Adipose tissue (tissue), 3 donors: ENCODE measurements around the gene GJD4. TPM values are rescaled to one million over a fixed set of nuclear protein-coding genes. Genes with fewer than 3 reads are reported as not detected.

Experiments
- H3K27ac ChIP-seq: one replicate; pipeline ENCODE4 v1.5.1; 2013; ENCODE audit warnings: low read depth, low read length
- WGBS, 3 donors: extraction: QIAGEN DNeasy Blood & Tissue Kit; methylation state at CpG; one replicate each; pipeline ENCODE4 v1.1.7; 2013; 5-methylcytosine and 5-hydroxymethylcytosine counted together
- polyA plus RNA-seq, 3 donors: library from polyadenylated mRNA; stranded (reverse); fragments of 200-250 nt; gene quantifications; one replicate each; pipeline ENCODE4 v1.2.3, GENCODE V29; 2013
- donor health status: healthy with polysubstance abuse.
- donor health status: Bipolar disorder and iron deficiency.
- donor health status: healthy.

GJD4 gene
- under 1 TPM in 1 of 3 donors, not detected in 2; 0.06 TPM for polyA plus RNA-seq

- WGBS, 3 donors: 59 to 76% (median 72%) methylated on average over 8 of the region's 8 CpGs
- no peak within 1 kb of the TSS for H3K27ac ChIP-seq
These were observed at the start of gene GJD4 for GRCh38 chr10:35605191-35605590. GJD4 (plus strand) TSS chr10:35605341; CDS start chr10:35605568, 227 bp downstream.

DNA sequence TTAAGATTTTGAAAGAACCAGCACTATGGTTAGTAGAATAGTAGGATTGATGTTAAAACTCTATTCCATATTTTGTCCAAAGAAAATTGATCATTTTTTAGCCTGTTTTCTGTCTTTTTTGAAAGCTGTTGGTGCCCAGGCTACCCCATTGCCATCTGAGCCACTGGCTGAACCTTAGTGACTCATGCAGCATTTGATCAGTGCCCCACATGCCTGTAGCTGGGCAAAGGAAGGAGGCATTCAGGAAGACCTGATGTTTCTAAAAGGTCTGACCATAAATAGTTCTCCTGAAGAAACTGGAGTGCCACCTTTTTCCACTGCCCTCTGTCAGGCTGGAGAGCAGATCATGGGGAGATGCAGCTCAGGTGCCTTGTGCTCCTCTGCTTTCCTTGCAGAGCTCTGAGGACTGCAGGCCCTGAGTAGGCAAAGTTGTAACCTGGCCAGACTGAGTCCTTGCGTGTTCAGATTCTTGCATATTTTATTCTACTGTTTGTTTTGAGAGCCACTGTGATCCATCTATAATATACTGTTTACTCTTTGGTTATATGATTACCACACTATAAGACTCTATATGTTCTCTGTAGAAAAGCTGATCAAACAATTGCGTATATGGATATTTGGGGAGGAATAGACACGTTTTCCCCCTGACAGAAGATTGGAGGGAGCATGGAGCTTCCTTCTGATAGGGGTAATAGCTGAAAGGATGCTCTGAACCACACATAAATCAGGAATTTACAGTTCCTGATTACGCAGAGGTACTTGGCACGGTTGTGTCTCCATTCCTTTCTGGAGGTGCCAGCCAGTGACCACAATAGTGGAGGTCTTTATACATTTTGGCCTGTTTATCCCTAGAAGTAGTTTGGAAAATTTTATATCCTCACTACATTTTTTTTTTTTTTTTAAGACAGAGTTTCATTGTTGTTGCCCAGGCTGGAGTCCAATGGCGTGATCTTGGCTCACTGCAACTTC is 48.9 kb upstream of the GJD4 start:
- 93 to 97% (median 95%) methylated on average over 6 of the region's 6 CpGs for WGBS, 3 donors
- H3K27ac ChIP-seq: no peak overlapping the region

DNA sequence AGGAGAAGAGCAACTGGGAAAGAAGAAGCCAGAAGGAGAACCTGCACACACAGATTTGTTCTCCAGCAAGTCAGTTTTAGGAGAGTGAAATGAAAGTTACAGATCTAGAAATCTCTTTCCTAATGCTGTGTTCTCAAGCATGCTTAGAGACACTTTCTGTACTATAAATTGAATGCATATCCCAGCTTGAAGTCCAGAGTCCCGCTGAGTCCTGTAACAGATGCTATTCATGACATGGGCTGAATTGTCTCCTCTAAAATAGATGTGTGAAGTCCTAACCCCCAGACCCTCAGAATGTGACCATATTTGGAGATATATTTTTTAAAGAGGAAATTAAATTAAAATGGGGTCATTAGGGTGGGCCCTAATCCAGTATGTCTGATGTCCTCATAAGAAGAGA is 46.9 kb upstream of the GJD4 start:
- no peak overlapping the region for H3K27ac ChIP-seq
- WGBS, 3 donors: 94 to 97% (median 94%) methylated on average over 1 of the region's 1 CpG

GRCh38 chr10:35559416-35559815 is 45.7 kb upstream of the GJD4 start:
- H3K27ac ChIP-seq: no peak overlapping the region
- WGBS, 3 donors: 95 to 96% (median 96%) methylated on average over 5 of the region's 5 CpGs

DNA sequence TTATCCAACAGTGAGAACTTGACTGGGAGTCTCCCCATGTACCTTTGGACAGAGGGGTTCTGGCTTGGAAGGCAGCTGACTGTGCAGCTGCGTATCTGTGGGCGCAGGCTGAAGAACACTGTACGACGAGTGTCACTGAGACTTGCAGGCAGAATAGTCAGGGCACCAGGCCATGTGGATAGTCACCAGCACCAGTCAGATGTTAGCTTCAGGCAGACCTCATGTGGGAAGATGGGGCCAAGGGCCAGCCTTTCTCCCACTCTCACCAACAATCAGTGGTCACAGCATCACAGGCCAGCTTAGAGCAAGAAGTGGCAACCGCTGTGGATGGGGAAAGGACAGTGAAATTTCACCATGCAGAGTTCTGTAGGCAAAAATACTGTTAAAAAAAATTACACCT is 43.4 kb upstream of the GJD4 start:
- no peak overlapping the region for H3K27ac ChIP-seq
- WGBS, 3 donors: 88 to 97% (median 94%) methylated on average over 5 of the region's 5 CpGs

DNA sequence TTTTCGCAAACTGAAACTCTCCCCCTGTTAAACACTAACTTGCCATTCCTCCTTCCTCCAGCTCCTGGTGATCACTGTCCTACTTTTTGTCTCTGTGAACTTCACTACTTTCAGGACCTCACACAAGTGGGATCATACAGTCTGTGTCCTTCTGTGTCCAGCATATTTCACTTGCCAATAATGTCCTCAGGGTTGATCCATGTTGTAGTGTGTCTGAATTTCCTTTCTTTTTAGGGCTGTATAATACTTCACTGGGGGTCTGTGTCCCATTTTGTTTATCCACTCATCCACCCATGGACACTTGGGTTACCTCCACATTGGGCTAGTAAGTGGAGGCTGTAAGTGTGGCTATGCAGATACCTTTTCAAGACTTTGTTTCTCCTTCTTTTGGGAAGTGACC is 42.7 kb upstream of the GJD4 start:
- 88 to 100% (median 98%) methylated on average over 1 of the region's 1 CpG for WGBS, 3 donors
- no peak overlapping the region for H3K27ac ChIP-seq

DNA sequence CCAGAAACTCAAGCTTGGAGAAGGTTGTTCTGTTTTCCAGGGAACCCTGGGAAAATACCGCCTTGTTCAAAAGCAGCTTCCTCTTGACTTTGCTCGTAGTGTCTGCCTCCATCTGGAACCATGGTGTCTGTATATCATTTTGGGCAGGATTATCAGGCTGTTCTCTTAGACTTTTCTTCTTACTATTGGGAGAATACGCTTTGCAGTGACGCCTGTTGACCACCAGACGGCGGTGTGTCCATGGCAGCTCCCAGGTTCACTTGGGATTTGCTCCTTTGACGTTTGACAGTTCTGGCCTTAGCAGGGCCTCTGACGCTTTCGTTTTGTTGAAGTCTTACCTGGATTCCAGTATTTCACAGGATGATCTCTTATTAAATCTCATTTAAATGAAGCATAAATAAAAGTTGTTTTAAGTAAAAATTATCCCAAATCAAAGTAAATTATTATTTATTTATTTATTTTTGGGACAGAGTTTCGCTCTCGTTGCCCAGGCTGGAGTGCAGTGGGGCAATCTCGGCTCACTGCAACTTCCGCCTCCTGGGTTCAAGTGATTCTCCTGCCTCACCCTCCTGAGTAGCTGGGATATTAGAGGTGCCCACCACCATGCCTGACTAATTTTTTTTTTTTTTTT is 41.8 kb upstream of the GJD4 start:
- H3K27ac ChIP-seq: no peak overlapping the region
- WGBS, 3 donors: 38 to 41% (median 40%) methylated on average over 13 of the region's 13 CpGs

DNA sequence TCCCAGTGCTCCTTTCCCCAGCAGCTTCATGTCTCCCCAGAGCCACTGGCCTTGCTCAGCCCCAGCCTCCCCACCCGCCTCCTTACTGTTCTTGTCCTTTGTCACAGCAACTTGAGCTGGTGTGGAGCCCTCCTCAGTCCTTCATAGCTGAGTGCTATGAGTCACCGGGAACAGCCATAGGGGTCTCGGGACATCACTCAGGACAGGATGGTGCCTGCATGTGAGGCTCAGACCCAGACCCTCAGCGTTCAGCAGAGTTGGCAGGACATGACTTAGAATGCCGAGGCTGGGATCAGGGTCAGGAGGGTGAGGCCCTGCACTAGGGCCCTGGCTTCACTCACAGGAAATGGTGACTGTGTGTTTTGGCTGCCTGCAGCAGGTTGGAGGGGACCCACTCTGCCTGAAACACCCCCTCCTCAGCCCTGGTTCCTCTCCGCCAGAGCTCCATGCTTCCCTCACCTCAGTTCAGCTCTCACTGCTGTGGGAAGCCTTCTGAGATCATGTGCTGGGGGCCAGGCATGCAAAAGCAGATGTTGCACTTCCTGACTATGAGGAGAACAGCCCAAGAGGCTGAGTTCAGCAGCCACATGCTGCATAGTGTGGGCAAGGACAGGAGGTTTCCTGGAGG is 40.7 kb upstream of the GJD4 start:
- 42 to 74% (median 48%) methylated on average over 6 of the region's 6 CpGs for WGBS, 3 donors
- H3K27ac ChIP-seq: no peak overlapping the region

DNA sequence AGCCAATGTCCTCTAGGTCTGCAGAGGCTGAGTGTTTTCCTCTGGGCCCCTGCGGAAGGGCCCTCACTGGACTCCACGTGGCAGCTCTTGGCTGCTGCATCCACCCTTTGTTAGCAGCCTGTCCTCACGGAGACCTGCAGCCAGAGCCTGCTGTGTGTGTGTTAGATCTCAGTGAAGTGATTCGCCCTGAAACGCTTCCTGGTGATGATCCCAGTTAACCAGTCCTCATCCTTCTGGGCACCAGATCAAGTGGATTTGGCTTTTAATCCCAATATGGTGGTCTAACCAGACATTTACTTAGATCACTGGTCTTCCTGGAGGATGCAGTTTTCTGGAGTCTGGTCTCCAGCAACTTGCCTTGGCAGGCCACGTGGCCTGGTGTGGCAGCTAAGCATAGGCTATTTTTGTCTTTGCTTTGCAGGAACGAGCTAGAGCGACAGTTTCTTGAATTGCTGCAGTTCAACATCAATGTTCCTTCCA is 39.5 kb upstream of the GJD4 start:
- no peak overlapping the region for H3K27ac ChIP-seq
- 55 to 88% (median 67%) methylated on average over 8 of the region's 8 CpGs for WGBS, 3 donors

DNA sequence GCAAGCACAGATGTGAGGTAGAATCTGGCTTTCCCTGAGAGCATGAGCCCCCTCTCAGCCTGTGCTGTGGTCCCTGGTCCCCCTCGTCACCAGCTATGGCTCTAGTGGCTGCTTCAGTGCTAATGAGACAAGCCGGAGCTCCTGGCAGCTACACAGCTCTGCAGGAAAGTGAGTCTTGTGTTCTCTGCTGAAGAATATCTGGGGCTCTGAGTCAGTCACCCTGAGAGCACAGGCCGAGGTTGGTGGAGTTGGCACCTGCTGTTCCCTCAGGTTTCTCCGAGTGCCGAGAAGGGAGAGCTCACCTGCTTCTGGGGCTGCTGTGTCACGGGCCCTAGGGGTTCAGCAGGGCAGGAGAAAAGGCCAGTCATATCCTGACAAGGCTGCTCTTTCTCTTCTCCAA is 37.2 kb upstream of the GJD4 start:
- no peak overlapping the region for H3K27ac ChIP-seq
- 91 to 97% (median 96%) methylated on average over 6 of the region's 6 CpGs for WGBS, 3 donors

GRCh38 chr10:35568483-35569015 is 36.6 kb upstream of the GJD4 start:
- WGBS, 3 donors: 88 to 96% (median 93%) methylated on average over 20 of the region's 20 CpGs
- H3K27ac ChIP-seq: no peak overlapping the region

- 64 to 85% (median 76%) methylated on average over 19 of the region's 19 CpGs for WGBS, 3 donors
These were observed 35.9 kb upstream of the GJD4 start for GRCh38 chr10:35569111-35569707.

DNA sequence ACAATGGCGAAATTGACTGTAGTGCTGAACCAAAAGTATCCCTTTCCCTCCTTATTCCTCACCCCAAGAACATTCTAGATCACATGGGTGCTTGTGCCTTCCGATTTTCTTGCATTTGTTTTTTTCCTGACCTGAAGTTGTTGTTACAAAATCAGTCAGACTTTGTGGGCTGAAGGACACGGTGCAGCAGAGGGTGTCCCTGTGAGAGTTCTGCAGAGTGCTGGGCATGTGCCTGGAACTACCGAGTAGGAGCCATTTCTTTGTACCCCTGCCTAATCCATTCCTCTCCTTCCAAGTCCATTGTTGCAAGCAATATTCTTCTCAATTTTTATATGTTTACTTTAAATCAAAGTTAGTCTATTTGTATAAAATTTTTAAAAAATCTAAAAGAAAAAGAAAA is 35.3 kb upstream of the GJD4 start:
- 71 to 86% (median 80%) methylated on average over 4 of the region's 4 CpGs for WGBS, 3 donors

More at GRCh38 chr10:35569111-35569707, 35.9 kb upstream of the GJD4 start:
- H3K27ac ChIP-seq: no peak overlapping the region

DNA sequence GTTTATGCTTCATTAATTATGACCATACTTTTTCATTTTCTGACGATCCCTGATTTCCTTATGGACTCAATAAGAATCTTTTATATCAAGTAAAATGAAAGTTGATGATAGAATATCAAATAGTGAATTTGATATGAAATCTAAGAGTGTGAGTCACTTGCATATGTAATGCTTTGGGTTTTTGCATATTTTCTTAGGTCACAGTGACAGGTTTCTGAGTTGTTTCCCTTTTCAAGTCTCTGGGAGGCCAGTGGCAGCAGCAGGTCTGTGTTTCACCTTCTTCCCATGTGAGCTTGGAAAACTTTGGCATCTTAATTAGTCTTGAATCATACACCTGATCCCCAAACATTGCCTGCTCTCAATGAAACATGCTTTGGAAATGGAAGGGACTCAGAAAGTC is 34.7 kb upstream of the GJD4 start:
- H3K27ac ChIP-seq: no peak overlapping the region
- WGBS, 3 donors: 96 to 100% (median 98%) methylated on average over 1 of the region's 1 CpG

More for the DNA sequence above, 35.3 kb upstream of the GJD4 start:
- no peak overlapping the region for H3K27ac ChIP-seq

GRCh38 chr10:35572583-35572982 is 32.6 kb upstream of the GJD4 start:
- 96 to 100% (median 100%) methylated on average over 1 of the region's 1 CpG for WGBS, 3 donors
- no peak overlapping the region for H3K27ac ChIP-seq

GRCh38 chr10:35573796-35574195 is 31.3 kb upstream of the GJD4 start:
- WGBS, 3 donors: 94 to 100% (median 95%) methylated on average over 1 of the region's 1 CpG
- H3K27ac ChIP-seq: no peak overlapping the region

- H3K27ac ChIP-seq: no peak overlapping the region
- WGBS, 3 donors: 82 to 87% (median 87%) methylated on average over 9 of the region's 9 CpGs
These were observed 30.2 kb upstream of the GJD4 start for GRCh38 chr10:35574924-35575352.

GRCh38 chr10:35575640-35576039 is 29.5 kb upstream of the GJD4 start:
- H3K27ac ChIP-seq: no peak overlapping the region
- WGBS, 3 donors: 97 to 98% (median 98%) methylated on average over 9 of the region's 9 CpGs
